ENCODE results near the gene DROSHA.

Gene DROSHA

GRCh38 chr5:31469886-31470285 is 62.0 kb downstream of the DROSHA start:
- DNase-seq (ENCODE audit: low read depth), result no peak

DNA sequence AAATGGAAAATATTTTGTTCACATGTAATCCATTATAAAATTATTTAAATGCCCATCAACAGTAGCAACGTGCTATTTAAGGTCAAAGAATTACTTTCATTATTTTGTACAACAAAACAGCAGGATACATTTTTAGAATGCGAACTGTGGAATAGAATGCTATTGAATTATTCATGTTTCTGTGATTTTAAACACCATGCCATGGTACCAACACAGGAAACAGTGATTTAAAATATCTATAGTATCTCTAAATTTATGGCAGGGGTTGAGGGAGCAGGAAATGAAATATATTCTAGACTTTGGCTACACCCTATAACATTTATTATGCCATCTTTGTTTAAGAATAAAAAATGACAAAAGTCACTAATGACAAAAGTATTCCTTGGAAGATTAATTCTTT is 62.4 kb downstream of the DROSHA start:
- DNase-seq (ENCODE audit: low read depth), result no peak

DNA sequence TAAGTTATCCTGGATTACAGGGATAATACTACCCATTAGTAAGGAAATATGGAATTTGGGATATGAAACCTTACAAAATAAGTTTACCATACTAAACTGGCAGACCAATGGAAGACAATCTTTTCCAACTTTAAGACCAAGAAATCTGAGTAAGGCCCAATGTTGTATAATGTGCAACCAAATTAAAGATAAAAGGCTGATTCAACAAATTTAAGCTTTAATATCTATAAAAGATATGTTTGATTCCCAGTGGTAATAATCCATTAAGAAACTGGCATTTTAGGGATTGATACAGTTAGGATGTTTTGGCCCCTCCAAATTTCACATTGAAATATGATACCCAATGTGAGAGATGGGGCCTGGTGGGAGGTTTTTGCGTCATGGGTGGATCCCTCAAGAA is 66.6 kb downstream of the DROSHA start:
- DNase-seq (ENCODE audit: low read depth), result no peak

GRCh38 chr5:31464081-31464480 is 67.8 kb downstream of the DROSHA start:
- no peak for DNase-seq (ENCODE audit: low read depth)

DNA sequence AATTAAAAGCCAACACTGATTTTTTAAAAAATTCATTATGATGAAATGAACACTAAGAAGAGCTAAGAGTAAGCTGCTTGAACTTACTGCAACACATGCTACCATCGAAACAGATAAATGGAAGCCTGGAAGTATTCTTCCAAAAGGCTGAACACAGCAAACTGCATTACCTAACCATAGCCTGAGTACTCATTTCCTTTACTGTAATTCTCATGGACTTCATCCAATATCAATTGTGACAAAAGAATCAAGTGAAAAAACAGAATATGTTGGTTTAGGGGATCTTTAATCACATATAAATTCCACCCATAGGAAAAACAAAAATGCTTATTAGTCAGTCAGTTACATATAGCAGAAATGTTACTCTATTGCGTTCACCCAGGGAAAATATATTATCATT is 68.5 kb downstream of the DROSHA start:
- DNase-seq (ENCODE audit: low read depth), result no peak

DNA sequence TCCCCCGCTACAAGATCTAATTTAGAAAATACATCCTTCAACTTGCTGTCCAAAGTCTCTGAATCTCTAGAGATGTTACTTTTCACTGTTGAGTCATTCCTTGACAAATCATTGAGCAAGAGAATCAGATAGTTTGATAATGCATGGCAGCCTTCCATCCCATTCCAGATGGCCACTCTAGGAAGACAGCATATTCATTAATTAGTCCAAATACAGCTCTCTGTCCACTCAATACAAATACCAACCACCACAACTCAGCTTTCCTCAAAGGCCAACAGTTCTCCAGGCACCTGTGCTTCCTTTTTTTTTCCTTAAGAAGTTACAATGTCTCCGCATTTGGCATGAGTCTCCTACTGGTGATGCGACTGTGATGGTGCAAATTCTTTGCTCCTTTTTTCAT is 72.3 kb downstream of the DROSHA start:
- DNase-seq (ENCODE audit: low read depth), result no peak

DNA sequence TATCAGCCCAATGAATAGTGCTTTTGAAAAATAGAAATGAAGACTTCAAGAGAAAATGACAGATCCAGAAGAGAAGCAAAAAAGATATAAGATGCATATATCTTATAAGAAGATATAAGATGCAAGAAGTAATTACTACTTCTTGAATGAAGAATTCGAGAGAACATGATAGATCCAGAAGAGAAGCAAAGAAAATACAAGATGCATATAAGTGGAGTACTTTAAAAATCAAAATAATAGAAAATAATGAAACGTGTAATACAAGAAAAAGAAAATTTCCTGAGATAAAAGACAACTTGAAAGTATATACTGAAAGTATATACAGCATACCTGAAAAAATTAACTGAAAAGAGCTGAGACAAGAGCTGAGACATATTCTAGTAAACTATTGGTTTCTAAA is 76.7 kb downstream of the DROSHA start:
- no peak for DNase-seq (ENCODE audit: low read depth)

DNA sequence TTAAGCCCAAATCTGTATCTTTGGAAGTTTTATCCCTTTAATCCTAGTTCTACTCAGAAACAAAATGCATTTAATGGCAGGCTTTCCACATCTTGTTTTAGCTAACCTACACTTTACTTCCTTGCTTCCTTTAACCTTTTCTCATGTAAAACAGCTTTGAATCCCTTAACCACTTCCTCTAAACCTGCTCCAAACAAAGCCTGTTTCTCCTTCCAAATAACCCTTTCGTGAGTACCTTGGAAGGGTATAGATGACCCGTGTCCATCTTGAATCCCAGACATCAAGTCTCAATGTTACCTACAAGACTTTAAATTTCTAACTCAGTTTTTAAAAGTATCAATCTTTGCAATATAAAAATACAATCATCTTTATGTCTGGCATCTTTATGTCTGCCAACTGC is 78.4 kb downstream of the DROSHA start:
- no peak for DNase-seq (ENCODE audit: low read depth)

DNA sequence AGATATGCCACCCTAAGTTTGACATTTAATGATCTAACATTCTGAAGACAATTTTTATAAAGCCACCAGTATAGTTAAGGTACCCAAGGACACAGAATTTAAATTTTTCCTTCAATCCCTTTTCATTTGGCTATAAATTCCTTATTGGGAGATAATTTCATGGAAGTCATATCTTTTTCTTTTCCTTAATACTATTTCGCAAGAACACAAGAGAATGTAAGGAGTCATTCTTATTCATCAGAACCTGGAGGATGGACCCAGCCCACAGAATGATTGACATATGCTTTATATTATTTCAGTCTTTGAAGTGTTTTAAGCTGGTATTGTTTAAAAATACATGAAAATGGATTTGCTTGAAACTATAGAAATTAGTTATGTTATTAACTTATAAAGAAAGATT is 79.6 kb downstream of the DROSHA start:
- DNase-seq (ENCODE audit: low read depth), result no peak

DNA sequence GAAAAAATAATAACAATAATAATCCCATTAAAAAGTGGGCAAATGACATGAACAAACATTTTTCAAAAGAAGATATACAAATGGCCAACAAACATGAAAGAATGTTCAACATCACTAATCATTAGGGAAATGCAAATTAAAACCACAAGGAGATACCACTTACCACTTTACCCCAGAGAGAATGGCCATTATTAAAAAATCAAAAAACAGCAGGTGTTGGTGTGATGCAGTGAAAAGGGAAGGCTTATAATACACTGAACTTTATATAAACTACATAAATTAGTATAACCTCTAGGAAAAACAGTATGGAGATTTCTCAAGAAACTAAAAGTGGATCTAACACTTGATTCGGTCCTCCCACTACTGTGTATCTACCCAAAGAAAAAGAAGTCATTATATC is 81.9 kb downstream of the DROSHA start:
- DNase-seq (ENCODE audit: low read depth), result no peak

DNA sequence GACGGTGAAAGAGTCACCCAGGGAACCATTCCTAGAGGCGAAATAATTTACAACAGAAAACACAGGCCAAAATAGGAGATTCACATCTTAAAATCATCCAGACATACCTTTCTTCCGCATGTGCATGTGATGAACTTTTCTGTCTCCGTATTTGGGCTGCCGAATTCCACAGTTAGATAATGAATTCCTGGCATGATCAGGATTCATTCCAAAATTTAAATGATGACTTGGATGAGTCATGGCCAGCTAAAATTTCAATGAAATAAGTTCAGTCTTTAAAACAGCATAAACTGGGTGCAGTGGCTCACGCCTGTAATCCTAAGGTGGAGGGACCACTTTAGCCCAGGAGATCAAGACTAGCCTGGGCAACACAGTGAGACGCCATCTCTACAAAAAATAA is 82.7 kb downstream of the DROSHA start:
- no peak for DNase-seq (ENCODE audit: low read depth)

GRCh38 chr5:31445041-31445600 is 86.8 kb downstream of the DROSHA start:
- DNase-seq (ENCODE audit: low read depth), result no peak

- DNase-seq (ENCODE audit: low read depth), result no peak
These were observed 88.3 kb downstream of the DROSHA start for GRCh38 chr5:31443572-31443971.

- DNase-seq (ENCODE audit: low read depth), result no peak
These were observed 89.7 kb downstream of the DROSHA start for GRCh38 chr5:31442058-31442745.

DNA sequence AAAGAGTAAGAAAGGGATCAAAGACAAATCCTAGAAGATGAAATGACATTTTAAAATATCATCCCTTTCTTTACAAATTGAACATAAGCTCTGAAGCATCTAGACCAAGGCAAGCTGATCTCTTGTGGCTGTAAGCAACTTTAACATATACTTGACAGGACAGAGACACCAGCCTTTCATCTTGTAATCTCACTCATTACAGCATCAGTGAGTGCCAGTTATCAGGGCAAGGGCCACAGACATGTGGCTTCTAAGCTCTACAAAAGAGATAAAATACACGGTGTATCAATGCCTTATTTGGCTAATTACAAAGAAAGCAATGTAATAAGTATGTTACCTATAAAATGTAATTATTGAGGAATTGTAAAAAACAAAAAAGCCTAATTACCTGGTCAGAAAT is 95.0 kb downstream of the DROSHA start:
- no peak for DNase-seq (ENCODE audit: low read depth)

DNA sequence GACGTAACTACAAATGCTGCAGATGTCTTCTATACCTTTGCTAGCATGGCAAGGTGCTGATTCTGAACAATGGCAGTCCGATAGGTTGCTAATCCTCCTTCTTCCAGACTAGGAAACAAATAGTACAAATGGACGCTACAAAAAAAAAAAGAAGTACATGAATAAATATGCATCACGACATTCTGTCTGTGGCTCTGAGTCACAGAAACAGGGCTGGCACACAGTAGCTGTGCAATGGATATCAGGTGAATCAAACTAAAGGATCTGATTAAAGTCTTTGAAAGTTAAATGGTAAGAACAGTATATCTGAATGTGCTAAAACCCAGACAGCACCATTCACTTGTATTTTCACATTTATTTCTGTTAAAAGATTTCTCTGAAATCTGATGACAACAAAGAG is 96.2 kb downstream of the DROSHA start:
- DNase-seq (ENCODE audit: low read depth), result no peak

DNA sequence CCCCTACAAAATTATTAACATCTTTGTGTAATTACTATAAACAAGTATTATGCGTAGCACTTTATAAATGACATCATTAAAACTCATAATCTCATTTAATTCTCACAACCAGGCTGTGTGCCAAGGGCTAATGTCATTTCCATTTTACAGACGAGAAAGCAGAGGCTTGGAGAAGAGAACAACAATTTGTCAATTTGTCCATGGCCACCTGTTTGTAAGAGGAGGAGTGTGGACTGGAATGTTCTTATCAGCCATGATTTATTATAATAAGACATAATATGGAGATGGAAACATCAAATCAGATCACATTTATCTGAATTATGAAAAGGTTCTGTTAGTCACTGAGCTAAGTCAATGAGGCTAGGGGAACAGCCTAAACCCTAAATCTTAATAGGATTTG is 97.0 kb downstream of the DROSHA start:
- DNase-seq (ENCODE audit: low read depth), result no peak

- DNase-seq (ENCODE audit: low read depth), result no peak
These were observed 98.7 kb downstream of the DROSHA start for GRCh38 chr5:31433229-31433628.

GRCh38 chr5:31427724-31428309 is 104.1 kb downstream of the DROSHA start:
- no peak for DNase-seq (ENCODE audit: low read depth)

- DNase-seq (ENCODE audit: low read depth), result no peak
These were observed 104.7 kb downstream of the DROSHA start for GRCh38 chr5:31427013-31427723.

GRCh38 chr5:31421806-31422586 is 109.9 kb downstream of the DROSHA start:
- DNase-seq (ENCODE audit: low read depth), result no peak

DNA sequence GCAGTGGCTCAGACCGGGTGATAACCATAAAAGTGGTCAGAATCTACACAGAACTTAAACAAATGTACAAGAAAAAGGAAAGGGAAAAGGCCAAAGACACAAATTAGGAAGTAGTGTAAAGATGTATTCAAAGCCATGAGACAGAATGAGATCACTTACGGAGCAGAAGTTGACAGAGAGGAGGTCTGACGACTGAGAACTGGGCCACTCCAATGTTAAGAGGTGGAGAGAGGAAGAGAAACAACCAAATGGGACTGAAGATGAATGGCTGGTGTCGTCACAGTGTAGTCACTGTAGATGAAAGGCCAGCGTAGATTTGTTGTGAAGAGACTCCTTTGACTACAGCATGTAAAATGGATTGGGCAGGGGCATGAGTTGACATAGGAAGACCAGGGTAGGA is 114.4 kb downstream of the DROSHA start:
- DNase-seq (ENCODE audit: low read depth), result no peak

DNA sequence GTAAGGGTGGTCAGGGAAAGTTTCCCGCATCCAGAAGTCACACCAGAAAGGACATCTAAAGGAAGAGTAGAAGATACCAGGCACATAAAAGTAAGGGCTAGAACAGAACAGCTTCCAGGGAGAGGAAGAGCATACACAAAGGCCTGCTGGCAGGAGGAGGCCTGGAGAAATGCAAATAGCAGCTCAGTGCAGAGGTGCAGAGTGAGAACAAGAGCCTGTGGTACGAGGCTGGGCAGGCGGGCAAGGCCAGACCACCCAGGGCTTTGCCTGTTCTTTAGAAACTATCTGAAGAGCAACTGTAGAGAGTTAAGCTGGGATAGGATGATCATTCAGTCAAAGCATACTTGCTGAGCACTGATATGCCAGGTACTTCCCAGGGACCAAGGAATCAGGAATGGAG is 115.3 kb downstream of the DROSHA start:
- DNase-seq (ENCODE audit: low read depth), result no peak
